ENCODE measurements around the gene ALDH1A2.

The ALDH1A2 gene

DNA sequence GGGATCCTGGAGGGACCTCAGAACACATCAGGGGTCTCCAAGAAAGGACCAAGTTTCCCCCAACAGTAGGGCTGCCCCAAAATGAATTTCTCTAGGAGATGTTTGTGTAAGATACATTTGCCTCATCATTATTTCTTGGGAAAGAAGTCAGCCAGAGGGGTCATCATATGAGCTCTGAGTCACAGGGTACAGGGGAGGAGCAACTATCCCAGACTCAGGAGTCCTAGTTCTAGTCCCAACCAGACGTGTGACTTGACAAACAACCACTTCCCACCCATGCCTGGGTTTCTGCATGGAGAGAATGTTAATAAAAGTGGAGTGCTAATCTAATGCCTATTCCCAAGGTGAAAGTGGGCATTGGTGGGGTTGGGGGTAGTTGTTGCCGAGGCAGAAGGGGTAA lies 144.1 kb downstream of the ALDH1A2 start:
- no peaks in the 10 kb centered on the region for H3K36me3 ChIP-seq
- intact Hi-C loops (cut with DNase I; ENCODE audit: low total_unique reads): no loop called here
- peak in 1 of 2 donors; percentile 54 for DNase-seq
- no peak overlapping the region for H3K4me3 ChIP-seq
- H3K27ac ChIP-seq: peak overlapping the region in 1 of 2 donors; percentile 3
- H3K27me3 ChIP-seq: no peaks in the 10 kb centered on the region
- TF ChIP-seq, protein P1, sequence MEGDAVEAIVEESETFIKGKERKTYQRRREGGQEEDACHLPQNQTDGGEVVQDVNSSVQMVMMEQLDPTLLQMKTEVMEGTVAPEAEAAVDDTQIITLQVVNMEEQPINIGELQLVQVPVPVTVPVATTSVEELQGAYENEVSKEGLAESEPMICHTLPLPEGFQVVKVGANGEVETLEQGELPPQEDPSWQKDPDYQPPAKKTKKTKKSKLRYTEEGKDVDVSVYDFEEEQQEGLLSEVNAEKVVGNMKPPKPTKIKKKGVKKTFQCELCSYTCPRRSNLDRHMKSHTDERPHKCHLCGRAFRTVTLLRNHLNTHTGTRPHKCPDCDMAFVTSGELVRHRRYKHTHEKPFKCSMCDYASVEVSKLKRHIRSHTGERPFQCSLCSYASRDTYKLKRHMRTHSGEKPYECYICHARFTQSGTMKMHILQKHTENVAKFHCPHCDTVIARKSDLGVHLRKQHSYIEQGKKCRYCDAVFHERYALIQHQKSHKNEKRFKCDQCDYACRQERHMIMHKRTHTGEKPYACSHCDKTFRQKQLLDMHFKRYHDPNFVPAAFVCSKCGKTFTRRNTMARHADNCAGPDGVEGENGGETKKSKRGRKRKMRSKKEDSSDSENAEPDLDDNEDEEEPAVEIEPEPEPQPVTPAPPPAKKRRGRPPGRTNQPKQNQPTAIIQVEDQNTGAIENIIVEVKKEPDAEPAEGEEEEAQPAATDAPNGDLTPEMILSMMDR (IDR thresholded peaks at IDR 0.05): no peak
- peaks cover 0 to 43% (median 21%) of the 10 kb centered on the region in 4 donors for H3K4me1 ChIP-seq
- no peaks in the 10 kb centered on the region for H3K9me3 ChIP-seq

DNA sequence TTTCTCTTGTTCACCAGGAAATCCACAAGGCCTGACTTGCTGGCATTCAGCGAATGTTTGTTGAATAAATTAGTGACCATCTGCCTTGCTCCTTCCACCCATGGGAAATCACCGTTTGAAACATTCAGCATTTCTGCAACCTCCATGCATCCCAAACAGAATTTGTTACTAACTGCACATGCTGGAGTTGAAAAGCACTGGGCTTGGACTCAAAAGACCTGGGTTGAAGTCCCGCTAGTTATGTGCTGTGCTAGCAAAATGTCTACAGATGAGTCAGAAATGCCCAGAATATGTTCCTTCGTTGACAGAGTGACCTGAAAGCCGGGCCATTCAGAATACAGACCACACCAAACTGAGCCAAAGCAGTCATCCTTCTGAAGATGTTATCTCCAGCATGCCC lies 144.6 kb downstream of the ALDH1A2 start:
- H3K4me3 ChIP-seq: no peak overlapping the region
- H3K9me3 ChIP-seq: no peaks in the 10 kb centered on the region
- H3K27ac ChIP-seq: no peak overlapping the region
- H3K36me3 ChIP-seq: no peaks in the 10 kb centered on the region
- peaks cover 0 to 43% (median 21%) of the 10 kb centered on the region in 4 donors for H3K4me1 ChIP-seq
- DNase-seq: no peak
- TF ChIP-seq, protein P1 (IDR thresholded peaks at IDR 0.05): no peak
- no peaks in the 10 kb centered on the region for H3K27me3 ChIP-seq
- intact Hi-C loops (cut with DNase I; ENCODE audit: low total_unique reads): no loop called here

GRCh38 chr15:57919754-57920153 lies 145.8 kb downstream of the ALDH1A2 start:
- DNase-seq: no peak
- Histone ChIP-seq H3K9me3 (no peaks in the 10 kb centered on the region), H3K4me1 (peaks cover 0 to 40% (median 21%) of the 10 kb centered on the region in 4 donors), H3K4me3 (no peak overlapping the region), H3K27me3 (no peaks in the 10 kb centered on the region), H3K36me3 (no peaks in the 10 kb centered on the region), H3K27ac (no peak overlapping the region)
- TF ChIP-seq, protein P1 (IDR thresholded peaks at IDR 0.05): no peak
- intact Hi-C loops (cut with DNase I; ENCODE audit: low total_unique reads): no loop called here

DNA sequence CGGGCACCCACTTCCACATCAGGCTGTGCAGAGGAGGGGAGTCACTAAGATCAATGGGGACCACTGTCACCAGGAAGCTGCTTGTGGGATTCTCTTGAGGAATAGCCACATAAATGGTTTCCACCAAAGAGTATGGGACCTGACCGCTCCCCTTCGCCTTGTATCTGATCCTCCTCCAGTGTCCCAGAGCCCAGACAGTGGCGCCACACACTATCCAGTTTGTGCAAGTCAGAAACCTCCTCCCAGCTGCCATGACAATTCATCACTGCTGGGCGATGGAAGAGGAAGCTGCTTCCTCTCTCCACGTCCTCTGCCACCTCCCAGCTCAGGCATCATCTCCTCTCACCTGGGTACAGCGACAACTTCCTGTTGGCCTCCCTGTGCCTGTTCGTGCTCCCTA lies 147.5 kb downstream of the ALDH1A2 start:
- intact Hi-C loops (cut with DNase I; ENCODE audit: low total_unique reads): no loop called here
- no peaks in the 10 kb centered on the region for H3K36me3 ChIP-seq
- H3K4me1 ChIP-seq: peaks cover 0 to 22% (median 8%) of the 10 kb centered on the region in 4 donors
- H3K27me3 ChIP-seq: no peaks in the 10 kb centered on the region
- H3K9me3 ChIP-seq: no peaks in the 10 kb centered on the region
- H3K4me3 ChIP-seq: no peak overlapping the region
- DNase-seq: no peak
- TF ChIP-seq, protein P1 (IDR thresholded peaks at IDR 0.05): no peak
- H3K27ac ChIP-seq: no peak overlapping the region

DNA sequence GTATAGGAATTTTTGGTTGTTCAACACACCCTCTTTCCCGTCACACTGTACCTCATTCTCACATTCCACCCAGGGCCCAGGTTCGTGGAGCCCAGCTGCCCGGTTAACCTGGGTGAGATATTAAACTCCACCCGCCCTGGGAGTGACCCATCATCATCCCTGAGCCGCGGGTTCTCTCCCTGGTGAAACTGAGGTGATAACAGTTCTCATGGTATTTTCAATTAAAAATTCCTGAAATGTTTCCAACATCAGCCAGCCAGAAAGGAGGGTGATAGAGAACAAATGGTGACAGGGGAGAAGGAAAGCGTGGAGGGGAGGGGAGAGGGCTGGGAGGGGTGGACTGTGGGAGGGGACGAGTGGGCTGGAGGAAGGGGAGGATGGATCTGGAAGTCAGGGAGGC lies 148.8 kb downstream of the ALDH1A2 start:
- H3K4me3 ChIP-seq: no peak overlapping the region
- TF ChIP-seq, protein P1 (IDR thresholded peaks at IDR 0.05): no peak
- DNase-seq: no peak

More for the DNA sequence above, 148.8 kb downstream of the ALDH1A2 start:
- no peaks in the 10 kb centered on the region for H3K36me3 ChIP-seq
- H3K27ac ChIP-seq: no peak overlapping the region
- intact Hi-C loops (cut with DNase I; ENCODE audit: low total_unique reads): no loop called here
- no peaks in the 10 kb centered on the region for H3K27me3 ChIP-seq
- no peaks in the 10 kb centered on the region for H3K9me3 ChIP-seq
- H3K4me1 ChIP-seq: peaks cover 0 to 9% (median 0%) of the 10 kb centered on the region in 4 donors

Measured in tibial artery (tissue), 4 donors.